ENCODE data around the gene SORBS1.
"Not testable (repeated sequence)": the region's sequence is repeated elsewhere in the genome, so short reads cannot be mapped to it uniquely, and the experiment has no call there.

The SORBS1 gene

DNA sequence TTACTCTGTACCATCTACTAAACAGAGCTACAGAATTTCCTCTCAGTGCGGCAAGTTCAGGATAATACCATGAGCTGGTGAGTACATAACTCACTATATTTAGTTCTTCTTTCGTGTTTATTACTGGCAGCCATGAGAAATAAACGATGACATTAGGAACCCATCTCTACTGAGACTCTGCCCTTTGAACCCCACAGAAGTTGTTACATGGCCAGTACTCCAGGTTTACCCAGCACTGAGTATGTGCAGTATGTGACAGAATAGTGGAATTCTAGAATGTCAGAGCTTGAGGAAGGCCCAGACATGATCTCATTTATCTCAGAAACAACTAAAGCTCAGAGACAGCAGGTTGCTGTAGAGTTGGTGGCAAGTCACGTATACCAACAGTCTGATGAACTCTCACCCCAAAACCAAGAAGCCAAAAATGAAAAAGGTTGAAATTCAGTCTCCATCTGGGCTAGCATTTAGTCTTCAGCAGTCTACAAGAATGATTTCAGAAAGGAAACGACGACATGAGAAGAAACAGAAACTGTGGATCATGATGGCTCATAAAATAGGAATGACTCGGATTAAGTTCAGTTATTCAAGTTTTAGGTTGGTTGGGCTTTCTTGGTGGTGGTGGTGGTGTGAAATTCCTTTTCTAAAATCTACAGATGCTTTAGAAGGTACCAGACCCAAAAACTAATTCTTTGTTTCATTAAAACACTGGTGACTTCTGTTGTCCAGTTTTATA is 78.5 kb downstream of the SORBS1 start:
- no peak for DNase-seq (ENCODE audit: low read depth)

DNA sequence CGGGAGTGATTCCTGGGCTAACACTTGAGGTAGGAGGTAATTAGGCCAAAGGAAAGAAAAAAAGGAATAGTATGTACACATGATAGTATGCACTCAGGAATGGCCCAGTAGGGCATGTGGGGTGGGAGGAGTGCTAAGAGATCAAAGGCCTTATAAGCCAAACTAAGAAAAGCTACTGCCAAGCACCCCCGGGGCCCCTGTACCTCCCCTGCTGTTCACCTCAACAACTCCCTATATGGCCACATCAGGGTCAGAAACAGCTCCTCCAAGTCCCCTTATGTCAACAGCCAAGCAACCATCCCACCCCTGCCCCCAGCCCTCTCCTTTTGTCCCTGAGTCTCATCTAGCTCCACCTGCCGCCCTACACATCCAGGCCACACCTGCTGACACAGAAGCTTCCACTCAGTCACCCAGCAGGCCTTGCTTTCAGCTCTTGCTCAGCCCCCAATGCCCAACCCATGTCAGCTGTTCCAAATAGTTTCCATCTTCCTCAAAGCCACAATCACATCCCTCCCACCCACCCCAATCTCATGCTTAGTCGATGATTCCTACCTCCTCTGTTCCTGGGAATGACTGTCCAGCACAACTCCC is 80.2 kb downstream of the SORBS1 start:
- DNase-seq (ENCODE audit: low read depth) = no peak

DNA sequence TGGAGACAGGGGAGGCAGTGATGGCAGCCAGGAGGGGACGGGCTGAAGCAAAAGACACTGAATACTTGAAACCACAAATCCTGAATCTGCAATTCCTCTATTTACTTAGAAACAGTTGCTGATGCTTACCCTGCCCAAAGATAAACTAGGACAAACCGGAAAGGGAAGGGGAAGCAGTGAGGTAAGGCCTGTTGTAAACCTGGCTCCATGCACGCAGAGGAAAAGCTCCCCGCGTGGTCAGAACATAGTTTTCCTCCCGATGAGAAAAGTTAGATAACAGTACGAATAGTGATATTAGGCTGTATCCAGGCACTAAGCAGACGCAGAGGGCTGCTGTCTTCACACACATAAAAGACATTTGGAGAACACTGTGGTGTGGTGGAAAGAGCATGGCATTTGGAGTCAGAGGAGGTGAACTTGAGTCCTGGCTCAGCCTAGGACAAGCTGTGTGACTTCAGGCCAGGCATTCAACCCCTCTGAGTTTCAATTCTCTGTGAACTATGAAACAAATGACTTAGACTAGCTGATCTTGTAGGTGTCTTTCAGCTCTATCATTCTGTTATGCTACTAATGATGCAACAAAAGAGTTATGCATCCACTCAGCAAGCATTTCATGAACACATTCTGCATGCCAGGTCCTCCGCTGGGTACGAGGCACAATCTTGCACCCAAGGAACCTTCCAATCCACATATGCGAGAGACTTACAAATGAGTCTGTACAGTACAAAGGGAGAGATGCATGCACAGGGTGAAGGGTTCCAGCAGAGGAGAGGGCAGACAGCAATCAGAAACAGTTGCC is 80.9 kb downstream of the SORBS1 start:
- DNase-seq (ENCODE audit: low read depth) = no peak

DNA sequence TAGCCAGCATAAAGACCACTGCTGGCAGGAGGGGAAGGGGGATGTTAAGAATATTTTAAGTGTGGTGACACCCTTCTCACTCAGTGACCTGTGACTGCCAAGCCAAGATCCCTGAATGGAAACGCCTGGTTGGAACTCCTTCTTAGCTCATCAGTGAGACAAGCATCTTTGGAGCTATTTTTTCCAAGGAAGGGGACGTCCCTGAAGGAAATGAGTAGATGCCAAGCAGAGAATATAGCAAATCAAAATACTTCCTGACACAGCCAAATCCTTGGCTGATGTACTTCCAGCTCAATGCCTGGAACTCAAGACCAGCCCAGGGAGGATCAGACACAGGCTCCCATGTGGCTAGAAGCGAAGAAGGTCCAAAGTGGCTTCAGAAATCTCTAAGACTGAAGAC is 82.2 kb downstream of the SORBS1 start:
- DNase-seq (ENCODE audit: low read depth) = no peak

DNA sequence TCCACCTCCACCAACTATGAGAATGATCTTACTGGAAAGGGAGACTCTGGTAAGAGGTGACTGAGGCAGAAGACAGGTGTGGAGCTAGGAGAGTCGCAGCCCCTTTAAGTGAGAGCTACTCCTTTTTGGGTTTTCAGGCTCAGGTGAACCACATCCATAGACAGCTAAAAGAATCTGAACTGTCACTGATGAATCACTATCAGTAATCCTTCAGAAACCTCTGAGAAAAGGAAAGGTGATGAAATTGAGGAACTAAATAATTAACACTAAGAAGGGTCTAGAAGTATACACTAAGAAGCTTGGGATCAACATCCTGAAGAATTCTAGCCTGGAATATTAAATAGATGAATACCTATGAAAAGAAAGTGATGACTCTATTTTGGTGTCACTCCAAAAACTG is 83.0 kb downstream of the SORBS1 start:
- no peak for DNase-seq (ENCODE audit: low read depth)

DNA sequence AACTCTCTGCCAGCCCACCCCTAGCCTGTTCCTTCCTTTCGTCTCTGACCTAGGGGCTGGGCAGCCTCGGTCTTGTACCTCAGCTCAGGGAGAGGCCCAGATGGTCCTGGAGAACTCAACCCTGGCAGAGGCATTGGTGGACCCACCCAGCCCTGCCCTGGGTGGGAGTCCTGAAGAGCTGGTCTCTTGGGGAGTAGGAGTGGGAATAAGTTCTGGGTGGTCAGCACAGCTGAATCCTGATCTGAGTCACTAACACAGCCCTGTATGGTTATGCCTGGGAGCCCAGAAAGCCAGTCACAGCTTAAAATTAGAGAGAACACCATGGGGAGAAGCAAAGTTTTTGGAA is 84.0 kb downstream of the SORBS1 start:
- DNase-seq (ENCODE audit: low read depth) = no peak

DNA sequence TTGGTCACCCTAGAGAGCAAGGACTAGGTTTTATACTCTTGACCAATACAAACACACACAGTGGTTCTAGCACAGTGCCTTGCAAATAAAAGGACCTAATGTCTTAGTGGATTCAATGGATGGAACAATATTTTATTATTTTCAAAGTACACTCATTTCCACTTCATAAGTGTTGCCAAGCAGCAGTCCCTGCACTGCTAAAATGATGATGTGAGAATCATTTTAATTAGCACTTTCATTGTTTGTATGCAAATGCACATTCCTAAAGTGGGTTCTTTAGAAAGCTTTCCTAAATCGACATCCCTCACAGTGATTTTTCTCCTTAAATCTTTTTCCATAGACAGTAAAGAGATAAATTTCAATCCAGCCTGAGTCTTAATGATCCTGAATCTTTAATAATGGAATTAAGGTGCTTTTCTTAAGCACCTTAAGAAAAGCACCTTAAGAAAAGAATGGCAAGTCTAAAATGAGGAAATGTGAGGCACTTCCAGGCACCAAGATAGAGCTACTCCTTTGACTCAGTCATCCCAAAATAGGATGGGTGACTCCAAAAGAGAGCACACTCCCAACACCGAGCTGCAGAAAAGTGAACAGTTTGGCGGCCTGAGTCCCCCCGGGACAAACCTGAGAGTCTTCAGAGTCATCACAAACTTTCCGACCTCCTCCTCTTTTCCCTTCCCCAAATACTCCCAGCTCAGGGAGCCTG is 84.5 kb downstream of the SORBS1 start:
- DNase-seq (ENCODE audit: low read depth) = no peak

DNA sequence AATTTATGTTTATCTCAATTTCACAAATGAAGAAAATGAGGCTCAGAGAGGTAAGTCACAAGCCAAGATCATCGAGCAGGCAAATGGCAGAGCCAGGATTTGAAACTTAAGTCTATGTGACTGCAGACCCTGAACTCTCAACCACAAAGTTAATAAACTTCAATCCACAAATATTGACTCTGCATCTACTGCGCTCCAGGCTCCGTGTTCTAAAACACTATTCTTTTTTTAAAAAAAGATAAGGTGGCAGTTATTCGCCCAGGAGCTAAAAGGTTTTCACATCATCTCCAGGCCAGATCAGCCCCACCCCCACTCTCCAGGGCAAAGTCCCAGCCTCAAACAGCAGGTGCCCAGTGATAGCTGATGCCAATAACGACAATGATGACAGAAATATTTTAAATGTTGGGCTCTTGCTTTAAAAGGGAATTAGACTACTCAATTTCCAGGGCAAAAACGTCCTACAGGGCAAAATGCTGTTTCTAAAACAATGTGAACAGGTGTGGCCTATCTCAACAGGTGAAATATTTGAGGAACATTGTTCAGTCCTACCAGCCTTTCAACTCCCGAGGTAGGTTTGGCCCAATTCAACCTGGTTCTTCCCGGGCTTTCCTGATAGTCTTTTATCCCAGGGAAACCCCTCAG is 85.2 kb downstream of the SORBS1 start:
- no peak for DNase-seq (ENCODE audit: low read depth)

DNA sequence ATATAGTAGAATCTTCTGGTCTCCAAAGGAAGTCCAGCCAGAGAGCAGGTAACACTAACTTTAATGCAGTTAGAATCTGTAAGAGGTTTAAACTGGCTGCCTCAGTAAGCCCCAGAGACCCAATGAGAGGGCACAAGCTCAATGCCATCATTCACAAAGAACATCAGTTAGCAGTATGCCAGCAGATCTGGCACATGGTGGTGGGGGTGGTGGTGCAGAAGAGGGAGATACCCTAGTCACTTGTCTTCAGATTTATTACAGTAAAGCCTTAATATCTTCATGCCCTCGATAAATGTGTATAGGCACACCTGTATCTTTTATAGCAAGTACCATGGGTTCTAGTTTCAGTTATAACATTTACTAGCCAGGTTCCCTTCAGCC is 86.2 kb downstream of the SORBS1 start:
- no peak for DNase-seq (ENCODE audit: low read depth)

DNA sequence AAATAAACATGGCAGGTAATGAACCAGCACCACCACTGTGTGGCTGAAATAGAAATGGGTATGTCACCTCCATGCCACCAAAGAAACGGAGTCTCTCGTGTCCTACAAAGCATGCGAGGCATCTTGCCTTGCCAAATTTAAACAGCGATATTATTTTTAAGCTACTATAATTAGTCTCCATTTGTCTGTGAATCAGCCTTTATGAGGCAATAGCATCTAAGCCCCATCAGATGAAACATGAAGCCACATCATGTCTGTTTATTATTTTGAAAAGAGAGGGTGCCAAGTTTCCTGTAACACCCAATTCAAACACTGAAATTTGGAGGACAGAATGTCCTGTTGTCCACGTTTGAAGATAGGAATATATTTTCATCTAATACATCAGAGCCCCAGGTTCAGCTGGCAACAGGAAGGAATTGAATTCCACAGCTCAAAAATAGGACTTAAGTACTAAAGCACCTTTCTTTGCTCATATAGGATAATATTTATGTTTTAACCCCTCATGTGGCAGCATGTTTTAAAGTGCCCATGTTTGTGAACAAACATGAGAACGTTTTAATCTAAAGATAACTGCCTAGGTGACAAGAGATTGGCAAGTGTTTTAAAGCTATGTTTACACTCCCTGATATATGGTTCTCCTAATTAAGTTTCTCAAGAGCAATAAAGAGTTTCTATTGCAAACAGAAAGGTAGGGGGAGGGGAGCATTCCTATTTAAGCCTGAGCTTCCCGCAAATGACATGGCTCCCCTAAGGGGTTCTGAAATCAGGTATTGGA is 86.8 kb downstream of the SORBS1 start:
- DNase-seq (ENCODE audit: low read depth) = no peak

DNA sequence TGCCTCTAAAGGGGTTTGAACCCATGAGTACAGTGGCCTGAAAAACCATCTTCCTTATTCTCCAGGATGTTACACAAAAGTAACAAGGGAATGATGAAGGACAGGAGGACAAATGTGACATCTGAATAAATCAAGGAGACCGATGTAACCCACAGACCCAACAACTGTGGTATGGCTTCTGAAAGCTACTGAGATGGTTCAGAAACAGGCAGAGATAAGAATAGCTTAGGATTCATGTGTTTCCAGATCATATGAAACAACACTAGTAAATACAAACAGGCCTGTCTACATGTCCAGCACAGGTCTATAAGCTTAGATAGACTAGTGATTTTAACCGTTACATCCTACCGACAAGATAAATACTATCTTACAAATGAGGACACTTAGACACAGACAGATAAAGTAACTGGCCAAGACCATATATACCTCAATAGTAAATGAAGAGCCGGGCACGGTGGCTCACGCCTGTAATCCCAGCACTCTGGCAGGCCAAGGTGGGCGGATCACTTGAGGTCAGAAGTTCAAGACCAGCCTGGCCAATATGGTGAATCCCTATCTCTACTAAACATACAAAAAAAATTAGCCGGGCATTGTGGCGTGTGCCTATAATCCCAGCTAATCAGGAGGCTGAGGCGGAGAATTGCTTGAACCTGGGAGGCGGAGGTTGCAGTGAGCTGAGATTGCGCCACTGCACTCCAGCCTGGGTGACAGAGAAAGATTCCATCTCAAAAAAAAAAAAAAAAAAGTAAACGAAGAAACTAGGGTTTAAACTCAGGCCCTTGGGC is 88.7 kb downstream of the SORBS1 start:
- no peak for DNase-seq (ENCODE audit: low read depth)

DNA sequence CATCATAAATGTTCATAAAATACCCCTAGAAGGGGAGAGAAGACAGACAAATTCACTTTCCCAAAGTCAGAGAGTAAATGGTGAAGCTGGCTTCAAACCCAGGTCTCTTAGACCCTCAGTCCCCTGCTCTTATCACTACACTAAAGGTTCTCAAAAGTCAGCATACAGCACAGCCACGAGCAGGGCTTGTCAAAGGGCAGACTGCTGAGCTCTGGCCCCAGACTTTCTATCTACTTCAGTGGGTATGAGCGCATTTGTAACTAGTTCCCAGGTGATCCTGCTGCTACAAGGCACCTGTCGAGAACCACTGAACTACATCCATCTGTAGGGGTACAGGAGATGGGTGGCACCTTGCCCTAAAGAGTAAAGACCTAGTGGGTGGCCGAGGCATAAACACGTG is 91.5 kb downstream of the SORBS1 start:
- DNase-seq (ENCODE audit: low read depth) = no peak

DNA sequence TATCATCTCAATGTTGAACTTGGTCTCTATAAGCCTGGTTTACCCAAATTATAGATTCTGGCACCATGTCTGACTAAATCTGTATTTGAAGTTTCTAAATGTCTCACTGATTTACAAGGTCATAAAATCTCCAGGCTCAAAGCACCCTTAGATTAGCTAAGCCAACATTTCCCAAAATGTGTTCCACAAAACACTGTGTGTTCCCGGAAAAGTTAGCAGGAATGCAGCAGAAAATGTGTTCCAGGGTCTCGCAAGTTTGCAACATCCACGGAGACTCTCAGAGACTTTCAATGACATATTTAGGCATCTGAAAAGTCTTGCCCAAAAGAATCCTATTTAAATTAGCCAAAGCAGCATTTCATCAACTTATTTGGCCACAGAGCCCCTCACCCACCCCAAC is 91.9 kb downstream of the SORBS1 start:
- DNase-seq (ENCODE audit: low read depth) = no peak

DNA sequence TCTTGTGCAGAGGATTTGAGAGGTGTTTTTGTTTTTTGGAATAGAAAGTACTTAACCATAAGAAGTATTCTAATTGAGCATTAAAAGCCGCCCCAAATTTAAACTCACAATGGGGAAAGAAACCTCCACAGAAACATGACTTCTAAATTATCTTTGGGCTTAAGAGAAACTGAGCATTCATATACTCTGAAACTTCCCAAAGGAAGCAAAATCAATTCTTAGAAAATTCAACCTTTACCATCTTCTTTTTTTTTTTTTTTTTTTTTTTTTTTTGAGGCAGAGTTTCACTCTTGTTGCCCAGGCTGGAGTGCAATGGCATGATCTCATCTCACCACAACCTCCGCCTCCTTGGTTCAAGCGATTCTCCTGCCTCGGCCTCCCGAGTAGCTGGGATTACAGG is 93.5 kb downstream of the SORBS1 start:
- not testable (repeated sequence) for DNase-seq (ENCODE audit: low read depth)

DNA sequence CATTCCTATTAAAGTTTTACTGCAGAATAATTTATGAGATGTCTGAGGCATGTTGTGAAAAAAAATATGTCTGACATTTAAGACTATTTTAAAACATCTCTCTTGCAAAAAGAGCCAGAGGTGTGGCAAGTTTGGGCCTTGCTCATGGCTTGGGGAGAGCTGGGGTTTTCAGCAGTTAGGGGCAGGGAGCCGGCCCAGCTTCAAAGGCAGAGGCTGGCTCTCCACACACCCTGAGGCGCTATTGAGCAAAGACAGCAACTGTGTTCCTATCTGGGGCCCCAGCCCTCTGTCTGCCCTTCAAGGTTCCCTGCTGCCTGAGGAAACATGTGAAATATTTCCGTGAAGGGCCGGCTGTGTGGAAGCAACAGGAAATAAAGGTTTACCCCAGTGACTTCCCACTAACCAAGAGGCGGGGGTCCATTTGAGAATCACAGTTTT is 94.0 kb downstream of the SORBS1 start:
- DNase-seq (ENCODE audit: low read depth) = no peak

DNA sequence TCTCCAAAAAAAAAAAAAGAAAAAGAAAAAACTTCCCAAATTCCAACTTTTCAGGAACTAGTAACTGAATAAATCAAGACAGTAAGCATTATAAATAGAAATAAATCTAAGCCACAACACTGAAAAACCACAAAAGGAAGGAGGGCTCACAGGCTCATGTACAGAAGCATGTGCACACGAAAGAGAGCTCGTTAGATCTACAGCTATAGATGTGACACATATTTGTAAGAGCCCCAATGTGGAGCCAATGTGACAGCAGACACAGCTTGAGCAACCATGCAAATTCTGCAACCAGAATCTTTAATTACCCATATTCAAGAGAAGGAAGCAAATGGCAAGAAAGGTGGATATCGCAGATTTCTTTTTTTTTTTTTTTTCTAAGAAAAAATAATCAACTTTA is 94.7 kb downstream of the SORBS1 start:
- no peak for DNase-seq (ENCODE audit: low read depth)

DNA sequence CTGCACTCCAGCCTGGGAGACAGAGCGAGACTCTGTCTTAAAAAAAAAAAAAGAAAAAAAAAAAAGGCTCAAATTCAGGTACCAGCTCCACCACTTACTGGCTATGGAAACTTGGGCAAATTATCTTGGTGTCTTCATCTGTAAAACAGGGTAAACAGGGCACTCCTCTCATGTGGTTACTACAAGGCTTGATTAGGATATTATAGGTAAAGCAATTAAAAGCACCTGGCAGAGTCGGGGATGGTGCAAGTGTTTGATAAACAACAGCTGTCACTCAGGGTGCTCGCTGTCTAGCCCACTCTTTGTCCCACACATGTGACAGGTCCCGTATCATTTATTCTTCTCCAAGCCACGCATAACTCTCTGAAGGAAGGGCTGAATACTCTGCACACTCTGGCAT is 96.9 kb downstream of the SORBS1 start:
- DNase-seq (ENCODE audit: low read depth) = no peak

DNA sequence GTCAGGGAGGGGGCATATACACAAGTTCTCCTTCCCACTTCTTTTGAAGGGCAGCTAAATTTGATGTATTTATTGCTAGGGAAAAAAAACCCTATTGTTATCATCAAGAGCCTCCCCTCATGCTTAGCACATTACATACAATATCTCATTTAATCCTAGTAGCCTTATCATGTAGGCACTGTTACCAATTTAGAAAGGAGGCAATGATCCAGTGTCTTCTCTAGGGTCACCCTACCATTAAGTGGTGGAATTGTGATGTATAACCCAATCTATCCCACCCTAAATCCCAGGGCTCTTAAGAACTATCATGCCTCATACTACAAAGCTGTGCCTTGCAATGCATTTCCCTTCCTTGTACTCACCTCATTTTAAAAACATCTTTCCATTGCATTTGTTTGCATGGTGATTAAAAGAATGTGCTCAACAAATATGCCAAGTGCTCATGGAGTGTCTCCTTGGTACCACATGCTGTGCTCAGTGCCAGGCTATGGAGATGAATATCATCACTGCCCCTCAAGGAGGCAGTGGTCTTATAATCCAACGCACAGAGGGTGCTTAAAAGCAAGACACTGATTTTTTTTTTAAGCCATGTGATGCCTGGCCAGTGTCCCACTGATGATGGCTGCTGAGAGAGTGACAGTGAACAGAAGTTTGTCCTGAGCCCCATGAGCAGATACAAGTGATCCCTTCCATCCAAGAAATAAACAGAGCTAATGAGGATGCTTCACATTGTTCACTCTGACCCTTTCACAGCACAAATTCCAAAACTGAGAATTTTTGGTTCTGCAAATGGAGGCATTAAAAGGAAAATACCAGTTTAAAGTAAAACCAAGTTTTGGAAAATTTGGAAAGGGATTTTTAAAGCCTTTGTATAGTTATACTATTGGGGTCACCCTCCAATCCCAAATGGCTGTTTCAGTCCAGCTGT is 98.2 kb downstream of the SORBS1 start:
- DNase-seq (ENCODE audit: low read depth) = no peak

DNA sequence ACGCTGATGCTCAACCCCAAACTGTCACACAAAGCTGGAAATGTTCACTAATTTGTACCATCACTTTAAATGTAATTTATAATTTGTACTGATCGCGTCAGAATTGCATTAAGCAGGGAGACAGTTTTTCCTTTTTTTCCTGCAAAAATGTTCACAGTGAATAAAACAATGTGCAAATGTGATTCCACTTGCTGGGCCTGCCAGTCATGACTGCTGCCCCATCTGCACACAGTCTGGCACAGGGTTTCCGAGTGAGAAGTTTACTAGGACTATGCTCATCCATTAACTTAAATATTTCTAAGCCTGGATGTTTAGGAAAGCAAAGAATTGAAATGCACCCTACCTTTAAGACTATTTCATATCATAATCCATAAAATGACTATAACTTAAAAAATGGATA is 99.6 kb downstream of the SORBS1 start:
- DNase-seq (ENCODE audit: low read depth) = no peak
